A549 (cell line): ENCODE results near the gene BICC1.

Experiments
- BHLHE40 ChIP-seq: IDR thresholded peaks from 2 replicates; pipeline ENCODE4 v1.6.1; 2012; ENCODE audit warnings: low read depth, low read length, inconsistent platforms
- CBX8 ChIP-seq: fragments of 200-600 bp; sonication (generic); IDR thresholded peaks from 2 replicates; pipeline ENCODE4 v1.6.1; 2016
- CHD2 ChIP-seq: fragments of 150-350 bp; IDR thresholded peaks from 2 replicates; pipeline ENCODE4 v1.6.1; 2014; ENCODE audit warnings: low read length; ENCODE audit not compliant: partially characterized antibody
- EP300 ChIP-seq, 2 experiments: fragments of >200 bp; sonication (Bioruptor Twin); formaldehyde crosslinking; IDR thresholded peaks; 2 replicates in 1 of 2; 3 replicates in 1 of 2; pipeline ENCODE4 v1.6.1; 2016 to 2017
- HMGXB4 ChIP-seq: fragments of 250-450 bp; sonication (Bioruptor Pico); IDR thresholded peaks from 2 replicates; pipeline ENCODE4 v1.5.0; 2021; ENCODE audit warnings: mild to moderate bottlenecking, moderate library complexity, borderline replicate concordance
- NPAS2 ChIP-seq: fragments of 250-450 bp; sonication (Bioruptor Pico); IDR thresholded peaks from 2 replicates; pipeline ENCODE4 v1.8.0; 2022; ENCODE audit warnings: mild to moderate bottlenecking, moderate library complexity, borderline replicate concordance
- POLR2A ChIP-seq: IDR thresholded peaks from 2 replicates; pipeline ENCODE4 v1.6.1; 2012; ENCODE audit warnings: mild to moderate bottlenecking, low read length
- SMC3 ChIP-seq: fragments of >200 bp; sonication (Bioruptor Twin); formaldehyde crosslinking; IDR thresholded peaks from 3 replicates; pipeline ENCODE4 v1.6.1; 2018; ENCODE audit warnings: inconsistent platforms
- ZC3H11A ChIP-seq: fragments of 450-650 bp; IDR thresholded peaks from 2 replicates; pipeline ENCODE4 v1.6.1; 2014; ENCODE audit warnings: antibody characterized with exemption, mild to moderate bottlenecking
- TF ChIP-seq, protein P1 (sequence below): IDR thresholded peaks from 2 replicates; pipeline ENCODE4 v1.6.1; 2012
- TF ChIP-seq, protein P2 (sequence below): fragments of 200-600 bp; sonication (generic); IDR thresholded peaks from 2 replicates; pipeline ENCODE4 v1.6.1; 2016; ENCODE audit warnings: antibody characterized with exemption, mild to moderate bottlenecking, moderate library complexity
- TF ChIP-seq, protein P3 (sequence below): fragments of >200 bp; sonication (Bioruptor Twin); formaldehyde crosslinking; IDR thresholded peaks from 3 replicates; pipeline ENCODE4 v1.5.1; 2016

DNA sequence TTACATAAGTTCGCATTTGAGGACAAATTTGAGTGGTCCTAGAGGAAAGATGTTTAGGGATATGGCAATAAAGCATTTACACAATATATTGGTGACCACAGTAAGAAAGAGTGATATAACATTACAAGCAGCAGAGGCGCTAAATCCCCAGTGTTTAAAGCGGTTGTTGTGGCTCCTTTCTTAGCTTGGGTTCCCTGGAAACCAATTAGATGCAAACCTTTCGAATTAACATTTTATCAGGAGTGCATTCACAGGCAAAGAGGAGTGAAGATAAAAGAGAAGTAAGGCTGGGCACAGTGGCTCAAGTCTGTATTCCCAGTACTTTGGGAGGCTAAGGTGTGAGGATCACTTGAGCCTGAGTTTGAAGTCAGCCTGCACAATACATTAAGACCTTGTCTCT is 331.1 kb downstream of the BICC1 start:
- TF ChIP-seq POLR2A (no peak), BHLHE40 (no peak), NPAS2 (CRISPR knock-in tag) (no peak), CHD2 (no peak), EP300 (IDR thresholded peaks at IDR 0.05) (no peak), HMGXB4 (no peak), ZC3H11A (no peak), SMC3 (no peak), CBX8 (no peak)
- TF ChIP-seq, protein P1, sequence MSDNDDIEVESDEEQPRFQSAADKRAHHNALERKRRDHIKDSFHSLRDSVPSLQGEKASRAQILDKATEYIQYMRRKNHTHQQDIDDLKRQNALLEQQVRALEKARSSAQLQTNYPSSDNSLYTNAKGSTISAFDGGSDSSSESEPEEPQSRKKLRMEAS: no peak
- TF ChIP-seq, protein P2, sequence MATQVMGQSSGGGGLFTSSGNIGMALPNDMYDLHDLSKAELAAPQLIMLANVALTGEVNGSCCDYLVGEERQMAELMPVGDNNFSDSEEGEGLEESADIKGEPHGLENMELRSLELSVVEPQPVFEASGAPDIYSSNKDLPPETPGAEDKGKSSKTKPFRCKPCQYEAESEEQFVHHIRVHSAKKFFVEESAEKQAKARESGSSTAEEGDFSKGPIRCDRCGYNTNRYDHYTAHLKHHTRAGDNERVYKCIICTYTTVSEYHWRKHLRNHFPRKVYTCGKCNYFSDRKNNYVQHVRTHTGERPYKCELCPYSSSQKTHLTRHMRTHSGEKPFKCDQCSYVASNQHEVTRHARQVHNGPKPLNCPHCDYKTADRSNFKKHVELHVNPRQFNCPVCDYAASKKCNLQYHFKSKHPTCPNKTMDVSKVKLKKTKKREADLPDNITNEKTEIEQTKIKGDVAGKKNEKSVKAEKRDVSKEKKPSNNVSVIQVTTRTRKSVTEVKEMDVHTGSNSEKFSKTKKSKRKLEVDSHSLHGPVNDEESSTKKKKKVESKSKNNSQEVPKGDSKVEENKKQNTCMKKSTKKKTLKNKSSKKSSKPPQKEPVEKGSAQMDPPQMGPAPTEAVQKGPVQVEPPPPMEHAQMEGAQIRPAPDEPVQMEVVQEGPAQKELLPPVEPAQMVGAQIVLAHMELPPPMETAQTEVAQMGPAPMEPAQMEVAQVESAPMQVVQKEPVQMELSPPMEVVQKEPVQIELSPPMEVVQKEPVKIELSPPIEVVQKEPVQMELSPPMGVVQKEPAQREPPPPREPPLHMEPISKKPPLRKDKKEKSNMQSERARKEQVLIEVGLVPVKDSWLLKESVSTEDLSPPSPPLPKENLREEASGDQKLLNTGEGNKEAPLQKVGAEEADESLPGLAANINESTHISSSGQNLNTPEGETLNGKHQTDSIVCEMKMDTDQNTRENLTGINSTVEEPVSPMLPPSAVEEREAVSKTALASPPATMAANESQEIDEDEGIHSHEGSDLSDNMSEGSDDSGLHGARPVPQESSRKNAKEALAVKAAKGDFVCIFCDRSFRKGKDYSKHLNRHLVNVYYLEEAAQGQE: no peak
- TF ChIP-seq, protein P3, sequence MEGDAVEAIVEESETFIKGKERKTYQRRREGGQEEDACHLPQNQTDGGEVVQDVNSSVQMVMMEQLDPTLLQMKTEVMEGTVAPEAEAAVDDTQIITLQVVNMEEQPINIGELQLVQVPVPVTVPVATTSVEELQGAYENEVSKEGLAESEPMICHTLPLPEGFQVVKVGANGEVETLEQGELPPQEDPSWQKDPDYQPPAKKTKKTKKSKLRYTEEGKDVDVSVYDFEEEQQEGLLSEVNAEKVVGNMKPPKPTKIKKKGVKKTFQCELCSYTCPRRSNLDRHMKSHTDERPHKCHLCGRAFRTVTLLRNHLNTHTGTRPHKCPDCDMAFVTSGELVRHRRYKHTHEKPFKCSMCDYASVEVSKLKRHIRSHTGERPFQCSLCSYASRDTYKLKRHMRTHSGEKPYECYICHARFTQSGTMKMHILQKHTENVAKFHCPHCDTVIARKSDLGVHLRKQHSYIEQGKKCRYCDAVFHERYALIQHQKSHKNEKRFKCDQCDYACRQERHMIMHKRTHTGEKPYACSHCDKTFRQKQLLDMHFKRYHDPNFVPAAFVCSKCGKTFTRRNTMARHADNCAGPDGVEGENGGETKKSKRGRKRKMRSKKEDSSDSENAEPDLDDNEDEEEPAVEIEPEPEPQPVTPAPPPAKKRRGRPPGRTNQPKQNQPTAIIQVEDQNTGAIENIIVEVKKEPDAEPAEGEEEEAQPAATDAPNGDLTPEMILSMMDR: no peak
